Body of pancreas (tissue), 4 donors: Measurements from ENCODE around the gene IGHMBP2. TPM values are rescaled to one million over a fixed set of nuclear protein-coding genes. Genes with fewer than 3 reads are reported as not detected.
A peak's percentile ranks its signal among the peaks of the same experiment; 100 is the strongest.

Experiments
- ATAC-seq: fragments of 150-250 bp; one replicate; pipeline ENCODE4 v1.9.1; 2016
- DNase-seq, 4 donors: peaks; one replicate each; pipeline ENCODE4 v3.0.0-alpha.2; 2019
- H3K27ac ChIP-seq, 4 donors: fragments of 200-600 bp; sonication (generic); 1 replicate in 3 of 4; 2 replicates in 1 of 4; pipeline versions ENCODE4 v1.5.1 to v1.6.1; 2016 to 2019; ENCODE audit warnings: mild to moderate bottlenecking in 1 of 4, mixed read lengths in 1 of 4, moderate library complexity in 1 of 4
- H3K27me3 ChIP-seq, 2 donors: fragments of 200-600 bp; sonication (generic); one replicate each; pipeline ENCODE4 v1.6.0; 2016; ENCODE audit warnings: mild to moderate bottlenecking in 1 of 2
- H3K36me3 ChIP-seq, 2 donors: fragments of 200-600 bp; sonication (generic); replicated peaks in 1 of 2; 2 replicates each; pipeline ENCODE4 v1.5.1; 2016; ENCODE audit warnings: low read depth in 2 of 2; ENCODE audit not compliant: insufficient read depth in 1 of 2
- H3K4me1 ChIP-seq: fragments of 200-600 bp; sonication (generic); one replicate; pipeline ENCODE4 v1.6.0; 2016
- H3K4me3 ChIP-seq, 2 donors: fragments of 200-600 bp; sonication (generic); 1 replicate in 1 of 2; 2 replicates in 1 of 2; pipeline ENCODE4 v1.5.1; 2016 to 2019
- H3K9me3 ChIP-seq, 3 donors: fragments of 200-600 bp; sonication (generic); 1 replicate in 2 of 3; 2 replicates in 1 of 3; pipeline ENCODE4 v1.5.1; 2016
- POLR2A ChIP-seq, 3 donors: fragments of 450-650 bp; IDR thresholded peaks; one replicate each; pipeline ENCODE4 v1.6.1; 2016; ENCODE audit warnings: antibody characterized with exemption in 3 of 3, mild to moderate bottlenecking in 2 of 3
- WGBS, 2 donors: methylation state at CpG; one replicate each; pipeline ENCODE4 v1.1.5; 2017; 5-methylcytosine and 5-hydroxymethylcytosine counted together
- intact Hi-C: fragments of 100-400 bp; cut with DNase I; formaldehyde crosslinking; loops from one replicate; pipeline ENCODE4 v1.15.1; 2023
- total RNA-seq, 2 donors: library from RNA; depleted of rRNA; stranded (reverse); fragments of >200 nt; gene quantifications; one replicate each; pipeline ENCODE4 v1.1.0, GENCODE V29; 2016
- TF ChIP-seq, protein P1 (sequence below), 7 experiments: fragments of 450-650 bp in 4 of 7; fragments of 200-600 bp in 3 of 7; sonication (generic) in 3 of 7; IDR thresholded peaks; one replicate each; pipeline ENCODE4 v1.5.1; 2016 to 2019; ENCODE audit warnings: antibody characterized with exemption in 7 of 7

The IGHMBP2 gene
- total RNA-seq, 2 donors from 2014 or later: 6.2 to 17.1 TPM

DNA sequence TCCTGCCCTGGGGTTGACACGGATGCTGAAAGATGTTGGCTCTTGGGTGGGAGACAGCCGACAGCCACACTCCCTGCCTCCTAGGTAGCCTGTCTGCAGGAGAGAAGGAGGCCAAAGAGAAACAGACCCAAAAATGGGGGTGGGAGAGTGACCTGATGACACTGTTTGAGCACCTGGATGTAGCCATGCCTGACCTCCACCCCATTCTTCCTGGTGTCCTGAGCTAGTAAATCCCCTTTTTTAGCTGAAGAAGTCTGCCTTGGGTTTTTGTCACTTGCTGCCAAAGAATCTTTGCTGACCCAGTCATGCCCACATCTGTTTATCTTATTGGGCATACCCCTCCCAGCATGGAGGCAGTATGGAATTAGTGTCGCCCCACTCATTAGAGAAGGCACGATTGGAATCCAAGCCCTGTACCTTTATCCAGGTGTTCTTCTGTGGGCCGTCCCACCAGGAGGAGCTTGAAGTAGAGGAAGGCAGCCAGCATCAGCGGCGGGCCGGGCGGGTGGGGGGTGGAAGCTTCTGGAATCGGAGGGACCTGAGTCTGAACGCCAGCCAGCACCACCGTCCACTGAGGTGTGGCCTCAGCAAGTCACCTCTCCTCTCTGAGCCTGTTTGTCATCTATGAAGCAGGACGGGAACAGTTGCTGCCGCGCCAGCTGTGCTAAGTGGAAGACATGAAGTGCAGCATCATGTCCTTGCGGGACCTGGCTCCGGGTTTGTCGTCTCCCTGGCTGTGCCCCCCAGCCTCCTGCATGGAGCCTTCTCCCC, 37.8 kb downstream of the IGHMBP2 start:
- WGBS, 2 donors: 84% methylated on average over 10 to 18 of the region's 18 CpGs
- H3K27ac ChIP-seq: no peak overlapping the region

DNA sequence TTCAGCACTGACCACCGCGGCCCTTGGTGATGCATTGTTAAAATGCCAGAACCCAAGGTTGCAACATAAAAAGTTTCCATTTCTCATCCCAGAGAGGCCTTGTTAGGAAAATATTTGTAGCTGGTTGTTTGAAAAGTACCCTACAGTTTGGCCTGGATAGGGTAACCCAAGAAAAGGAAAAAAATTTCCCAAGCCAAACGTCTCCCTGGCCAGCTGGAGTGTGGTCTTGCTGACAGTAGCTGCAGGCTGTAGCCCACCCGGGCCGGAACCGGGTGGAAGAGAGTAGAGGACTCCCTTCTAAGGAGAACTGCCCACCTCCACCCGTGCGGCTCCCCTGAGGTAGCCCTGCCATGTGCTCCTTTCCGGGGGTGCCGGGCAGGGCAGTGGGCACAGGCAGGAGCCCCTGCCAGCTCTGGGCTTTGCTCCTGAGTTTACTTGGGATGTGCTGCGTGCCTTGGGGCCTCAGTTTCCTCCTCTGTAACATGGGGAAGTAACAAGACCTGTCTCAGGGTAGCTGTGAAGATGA, 38.5 kb downstream of the IGHMBP2 start:
- Histone ChIP-seq H3K9me3 (no peaks in the 10 kb centered on the region), H3K4me1 (peaks cover 6% of the 10 kb centered on the region), H3K27me3 (no peaks in the 10 kb centered on the region), H3K4me3 (no peak overlapping the region), H3K36me3 (peaks cover 0 to 3% of the 10 kb centered on the region in 2 donors), H3K27ac (no peak overlapping the region)
- ATAC-seq (no peak), DNase-seq (no peak)
- WGBS, 2 donors: 67 to 69% methylated on average over 11 of the region's 11 CpGs
- TF ChIP-seq, protein P1, sequence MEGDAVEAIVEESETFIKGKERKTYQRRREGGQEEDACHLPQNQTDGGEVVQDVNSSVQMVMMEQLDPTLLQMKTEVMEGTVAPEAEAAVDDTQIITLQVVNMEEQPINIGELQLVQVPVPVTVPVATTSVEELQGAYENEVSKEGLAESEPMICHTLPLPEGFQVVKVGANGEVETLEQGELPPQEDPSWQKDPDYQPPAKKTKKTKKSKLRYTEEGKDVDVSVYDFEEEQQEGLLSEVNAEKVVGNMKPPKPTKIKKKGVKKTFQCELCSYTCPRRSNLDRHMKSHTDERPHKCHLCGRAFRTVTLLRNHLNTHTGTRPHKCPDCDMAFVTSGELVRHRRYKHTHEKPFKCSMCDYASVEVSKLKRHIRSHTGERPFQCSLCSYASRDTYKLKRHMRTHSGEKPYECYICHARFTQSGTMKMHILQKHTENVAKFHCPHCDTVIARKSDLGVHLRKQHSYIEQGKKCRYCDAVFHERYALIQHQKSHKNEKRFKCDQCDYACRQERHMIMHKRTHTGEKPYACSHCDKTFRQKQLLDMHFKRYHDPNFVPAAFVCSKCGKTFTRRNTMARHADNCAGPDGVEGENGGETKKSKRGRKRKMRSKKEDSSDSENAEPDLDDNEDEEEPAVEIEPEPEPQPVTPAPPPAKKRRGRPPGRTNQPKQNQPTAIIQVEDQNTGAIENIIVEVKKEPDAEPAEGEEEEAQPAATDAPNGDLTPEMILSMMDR (IDR thresholded peaks at IDR 0.05): no peak
- no peak for TF ChIP-seq POLR2A (IDR thresholded peaks at IDR 0.05)
- intact Hi-C loops: no loop called here

More for the DNA sequence above, 37.8 kb downstream of the IGHMBP2 start:
- no peak overlapping the region for H3K4me3 ChIP-seq
- no peak for DNase-seq
- no peaks in the 10 kb centered on the region for H3K9me3 ChIP-seq
- TF ChIP-seq, protein P1 (IDR thresholded peaks at IDR 0.05): no peak
- no peak for TF ChIP-seq POLR2A (IDR thresholded peaks at IDR 0.05)
- intact Hi-C loops: no loop called here
- H3K36me3 ChIP-seq: peaks cover 0 to 7% of the 10 kb centered on the region in 2 donors
- H3K4me1 ChIP-seq: peaks cover under 1% of the 10 kb centered on the region
- no peak for ATAC-seq
- no peaks in the 10 kb centered on the region for H3K27me3 ChIP-seq

DNA sequence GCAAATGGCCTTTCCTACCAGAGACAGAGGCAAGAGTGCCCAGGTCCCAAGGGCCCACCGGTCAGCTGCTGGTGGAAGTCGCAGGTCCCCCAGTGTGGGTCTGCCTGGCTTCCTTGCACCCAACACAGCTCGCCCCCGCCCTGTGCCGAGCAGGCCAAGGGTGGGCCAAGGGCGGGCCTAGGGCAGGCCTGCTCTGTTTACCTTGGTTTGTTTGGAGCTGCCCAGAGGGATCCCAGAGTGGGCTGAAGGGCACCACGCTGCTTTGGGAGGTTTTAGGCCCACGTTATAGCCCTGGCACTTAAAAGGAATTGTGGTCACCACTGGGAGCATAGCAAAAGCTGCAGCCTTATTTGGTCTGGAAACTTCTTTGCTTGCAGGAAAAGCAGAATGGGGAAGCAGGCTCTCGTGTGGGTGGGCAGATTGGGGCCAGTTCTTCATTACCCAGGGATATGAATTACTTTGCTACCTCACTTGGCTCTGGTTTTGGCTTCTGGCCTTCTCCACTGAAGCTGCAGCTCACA, 39.1 kb downstream of the IGHMBP2 start:
- Histone ChIP-seq H3K4me1 (peaks cover 6% of the 10 kb centered on the region), H3K27ac (no peak overlapping the region), H3K4me3 (no peak overlapping the region), H3K9me3 (no peaks in the 10 kb centered on the region), H3K27me3 (no peaks in the 10 kb centered on the region), H3K36me3 (no peaks in the 10 kb centered on the region)
- ATAC-seq (no peak), DNase-seq (no peak)
- TF ChIP-seq, protein P1 (IDR thresholded peaks at IDR 0.05): no peak
- no peak for TF ChIP-seq POLR2A (IDR thresholded peaks at IDR 0.05)
- intact Hi-C loops: no loop called here
- WGBS, 2 donors: 61 to 65% methylated on average over 4 to 9 of the region's 9 CpGs

DNA sequence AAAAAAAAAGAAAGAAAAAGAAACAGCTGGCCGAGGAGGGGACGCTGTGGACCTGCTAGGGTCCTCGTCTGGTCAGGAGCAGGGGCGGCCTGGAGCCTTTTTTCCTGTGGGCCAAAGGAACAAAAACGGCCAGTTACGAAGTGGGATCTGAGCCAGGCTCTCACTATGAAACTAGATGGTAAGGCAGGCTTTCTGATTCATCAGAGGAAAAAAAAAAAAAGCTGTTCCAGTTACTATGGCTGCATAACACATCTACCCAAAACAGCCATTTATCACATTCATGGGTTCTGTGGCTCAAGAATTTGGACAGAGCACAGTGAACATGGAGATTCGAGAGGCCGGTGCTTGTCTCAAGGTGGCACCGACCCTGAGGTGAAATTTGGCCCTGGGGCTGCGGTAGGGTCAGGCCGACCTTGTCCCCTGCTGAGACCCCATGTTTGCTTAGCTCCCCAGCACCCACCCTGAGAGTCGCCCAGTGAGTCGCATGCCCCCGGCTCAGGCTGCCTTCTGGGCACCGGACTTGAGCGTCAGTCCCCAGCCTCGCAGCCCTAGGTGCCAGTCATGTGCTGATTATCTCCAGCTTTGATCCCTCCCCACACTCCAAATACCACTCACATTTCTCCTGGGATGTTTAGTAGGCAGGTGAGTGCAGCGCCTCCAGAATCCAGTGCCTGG, 42.9 kb downstream of the IGHMBP2 start:
- TF ChIP-seq POLR2A (IDR thresholded peaks at IDR 0.05): no peak
- TF ChIP-seq, protein P1 (IDR thresholded peaks at IDR 0.05): no peak
- Histone ChIP-seq H3K9me3 (no peaks in the 10 kb centered on the region), H3K27ac (peak overlapping the region in 2 of 4 donors; percentile 62 to 64), H3K27me3 (no peaks in the 10 kb centered on the region), H3K36me3 (no peaks in the 10 kb centered on the region), H3K4me3 (no peak overlapping the region), H3K4me1 (peaks cover 6% of the 10 kb centered on the region)
- ATAC-seq: peak; percentile 84
- intact Hi-C loops: no loop called here
- 31 to 56% methylated on average over 8 to 18 of the region's 18 CpGs for WGBS, 2 donors
- DNase-seq: peak in 2 of 4 donors; percentile 20 to 30
